Upper lobe of left lung (tissue), 6 donors: ENCODE measurements around the gene SORBS1. TPM values are rescaled to one million over a fixed set of nuclear protein-coding genes. Genes with fewer than 3 reads are reported as not detected.

Experiments used
- ATAC-seq, 2 donors: fragments of 200-7000 bp; cut with Tn5 transposase; one replicate each; pipeline ENCODE4 v1.9.1; 2022; ENCODE audit warnings: mild to moderate bottlenecking in 2 of 2, moderate library complexity in 2 of 2; ENCODE audit not compliant: low FRiP score in 2 of 2
- DNase-seq, 2 donors: peaks; one replicate each; pipeline ENCODE4 v3.0.0-alpha.2; 2019 to 2020
- H3K27ac ChIP-seq, 4 donors: fragments of 200-600 bp; sonication (generic); one replicate each; pipeline ENCODE4 v1.5.1; 2016 to 2019
- H3K27me3 ChIP-seq, 4 donors: fragments of 200-600 bp; sonication (generic); one replicate each; pipeline ENCODE4 v1.5.1; 2017 to 2019
- H3K36me3 ChIP-seq, 4 donors: fragments of 200-600 bp; sonication (generic); one replicate each; pipeline ENCODE4 v1.5.1; 2016 to 2019
- H3K4me1 ChIP-seq, 4 donors: fragments of 200-600 bp; sonication (generic); one replicate each; pipeline ENCODE4 v1.5.1; 2018 to 2019
- H3K4me3 ChIP-seq, 4 donors: fragments of 200-600 bp; sonication (generic); one replicate each; pipeline ENCODE4 v1.5.1; 2017 to 2019; ENCODE audit warnings: mild to moderate bottlenecking in 2 of 4, moderate library complexity in 1 of 4
- H3K9me3 ChIP-seq, 4 donors: fragments of 200-600 bp; sonication (generic); one replicate each; pipeline ENCODE4 v1.5.1; 2018 to 2019
- EP300 ChIP-seq, 4 donors: sonication (generic); formaldehyde crosslinking; IDR thresholded peaks; one replicate each; pipeline ENCODE4 v1.5.1; 2017; ENCODE audit warnings: antibody characterized with exemption in 4 of 4, control low read depth in 2 of 4
- POLR2A ChIP-seq, 4 donors: fragments of 450-650 bp; IDR thresholded peaks; one replicate each; pipeline ENCODE4 v1.5.1; 2016 to 2017; ENCODE audit warnings: antibody characterized with exemption in 4 of 4, mild to moderate bottlenecking in 2 of 4
- POLR2AphosphoS5 ChIP-seq, 2 donors: sonication (generic); formaldehyde crosslinking; IDR thresholded peaks; one replicate each; pipeline ENCODE4 v1.5.1; 2017; ENCODE audit warnings: antibody characterized with exemption in 2 of 2
- WGBS, 2 donors: methylation state at CpG; one replicate each; pipeline ENCODE4 v1.1.5; 2017 to 2018; 5-methylcytosine and 5-hydroxymethylcytosine counted together
- total RNA-seq, 6 donors: library from RNA; depleted of rRNA in 4 of 6; stranded (reverse); fragments of >200 nt in 4 of 6; gene quantifications; one replicate each; pipeline versions ENCODE4 v1.1.0 to v1.2.1, GENCODE V29; 2016 to 2021
- TF ChIP-seq, protein P1 (sequence below), 6 experiments: fragments of 450-650 bp in 4 of 6; fragments of 200-600 bp in 2 of 6; sonication (generic) in 2 of 6; IDR thresholded peaks; one replicate each; pipeline ENCODE4 v1.5.1; 2016 to 2019; ENCODE audit warnings: antibody characterized with exemption in 6 of 6
- donor health status: DM: no; HTN: no; CAD: no; lungs with moderate emphysema.
- donor health status: DM: no; HTN: yes; CAD: no; lungs with severe emphysema.

Gene SORBS1
- total RNA-seq, 6 donors from 2014 or later: 45.8 to 116 (median 71.7) TPM

DNA sequence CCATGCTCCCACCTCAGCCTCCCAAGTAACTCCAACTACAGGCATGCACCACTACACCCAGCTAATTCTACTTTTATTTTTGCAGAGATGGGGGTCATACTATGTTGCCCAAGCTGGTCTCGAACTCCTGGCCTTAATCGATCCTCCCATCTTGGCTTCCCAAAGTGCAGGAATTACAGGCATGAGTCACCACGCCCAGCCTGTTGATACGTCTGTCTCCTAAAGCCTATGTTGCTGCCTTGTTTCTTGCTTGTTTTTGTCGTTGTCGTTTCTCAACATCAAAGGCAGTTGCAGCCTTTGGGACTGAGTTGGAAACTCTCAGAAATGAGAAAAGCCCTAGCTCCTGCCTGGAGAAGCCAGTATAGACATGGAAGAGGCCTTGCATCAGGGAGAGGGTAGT lies 49.9 kb downstream of the SORBS1 start:
- WGBS, 2 donors: 71 to 82% methylated on average over 6 of the region's 6 CpGs
- H3K4me1 ChIP-seq: peaks cover 15 to 35% (median 30%) of the 10 kb centered on the region in 4 donors
- H3K9me3 ChIP-seq: no peaks in the 10 kb centered on the region
- no peak overlapping the region for H3K4me3 ChIP-seq
- no peak for DNase-seq
- no peak overlapping the region for H3K27ac ChIP-seq
- TF ChIP-seq EP300 (IDR thresholded peaks at IDR 0.05): no peak
- TF ChIP-seq, protein P1, sequence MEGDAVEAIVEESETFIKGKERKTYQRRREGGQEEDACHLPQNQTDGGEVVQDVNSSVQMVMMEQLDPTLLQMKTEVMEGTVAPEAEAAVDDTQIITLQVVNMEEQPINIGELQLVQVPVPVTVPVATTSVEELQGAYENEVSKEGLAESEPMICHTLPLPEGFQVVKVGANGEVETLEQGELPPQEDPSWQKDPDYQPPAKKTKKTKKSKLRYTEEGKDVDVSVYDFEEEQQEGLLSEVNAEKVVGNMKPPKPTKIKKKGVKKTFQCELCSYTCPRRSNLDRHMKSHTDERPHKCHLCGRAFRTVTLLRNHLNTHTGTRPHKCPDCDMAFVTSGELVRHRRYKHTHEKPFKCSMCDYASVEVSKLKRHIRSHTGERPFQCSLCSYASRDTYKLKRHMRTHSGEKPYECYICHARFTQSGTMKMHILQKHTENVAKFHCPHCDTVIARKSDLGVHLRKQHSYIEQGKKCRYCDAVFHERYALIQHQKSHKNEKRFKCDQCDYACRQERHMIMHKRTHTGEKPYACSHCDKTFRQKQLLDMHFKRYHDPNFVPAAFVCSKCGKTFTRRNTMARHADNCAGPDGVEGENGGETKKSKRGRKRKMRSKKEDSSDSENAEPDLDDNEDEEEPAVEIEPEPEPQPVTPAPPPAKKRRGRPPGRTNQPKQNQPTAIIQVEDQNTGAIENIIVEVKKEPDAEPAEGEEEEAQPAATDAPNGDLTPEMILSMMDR (IDR thresholded peaks at IDR 0.05): no peak
- no peak for TF ChIP-seq POLR2AphosphoS5 (IDR thresholded peaks at IDR 0.05)
- no peak for TF ChIP-seq POLR2A (IDR thresholded peaks at IDR 0.05)
- no peaks in the 10 kb centered on the region for H3K36me3 ChIP-seq
- ATAC-seq: no peak
- no peaks in the 10 kb centered on the region for H3K27me3 ChIP-seq

DNA sequence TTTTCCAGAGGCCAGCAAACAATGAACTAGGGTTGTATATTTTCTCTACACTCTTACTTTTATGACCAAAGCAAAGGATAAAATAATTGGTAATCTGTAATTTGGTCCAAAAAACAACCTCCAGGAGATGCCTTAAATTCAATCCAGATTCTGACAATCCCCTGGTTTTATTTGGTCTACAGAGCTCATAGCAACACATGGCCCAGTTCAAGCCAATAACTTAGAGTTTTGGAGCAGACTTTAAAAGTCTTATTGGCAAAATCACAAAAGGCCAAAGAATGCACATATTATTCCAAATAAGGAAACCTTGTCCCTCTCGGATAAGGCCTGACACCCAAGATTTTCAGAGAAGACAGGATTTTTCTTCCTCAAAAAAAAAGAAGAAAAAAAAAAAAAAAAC lies 51.9 kb downstream of the SORBS1 start:
- H3K36me3 ChIP-seq: no peaks in the 10 kb centered on the region
- H3K27me3 ChIP-seq: no peaks in the 10 kb centered on the region
- peak in 1 of 2 donors; percentile 20 for ATAC-seq
- peak overlapping the region; percentile 13 to 76 (median 20) for H3K27ac ChIP-seq
- no peak for TF ChIP-seq POLR2AphosphoS5 (IDR thresholded peaks at IDR 0.05)
- no peak for TF ChIP-seq EP300 (IDR thresholded peaks at IDR 0.05)
- no peak for TF ChIP-seq POLR2A (IDR thresholded peaks at IDR 0.05)
- TF ChIP-seq, protein P1 (IDR thresholded peaks at IDR 0.05): no peak
- no peak overlapping the region for H3K4me3 ChIP-seq
- H3K9me3 ChIP-seq: no peaks in the 10 kb centered on the region
- H3K4me1 ChIP-seq: peaks cover 21 to 43% (median 33%) of the 10 kb centered on the region in 4 donors
- WGBS, 2 donors: 34 to 80% methylated on average over 1 of the region's 1 CpG
- DNase-seq: no peak

DNA sequence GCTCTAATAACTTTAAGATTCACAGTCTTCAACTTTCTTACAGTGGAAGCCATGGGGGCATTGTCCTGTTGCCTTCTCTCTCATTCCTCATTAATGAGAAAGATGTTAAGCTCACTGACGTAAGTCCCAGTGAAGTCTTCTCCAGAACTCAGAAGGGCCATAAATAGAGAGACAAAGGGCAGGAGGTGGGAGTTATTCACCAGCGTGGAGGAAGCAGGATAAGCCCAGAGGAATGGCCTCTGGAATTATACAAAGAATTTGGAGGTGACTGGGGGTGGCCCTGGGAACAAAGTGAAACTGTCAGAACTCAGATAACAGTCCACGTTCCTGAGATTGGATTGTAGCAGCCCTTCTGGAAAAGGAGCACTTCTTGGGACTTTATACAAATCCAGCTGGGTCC lies 52.4 kb downstream of the SORBS1 start:
- Histone ChIP-seq H3K27me3 (no peaks in the 10 kb centered on the region), H3K4me1 (peaks cover 19 to 42% (median 30%) of the 10 kb centered on the region in 4 donors), H3K4me3 (no peak overlapping the region), H3K27ac (peak overlapping the region; percentile 13 to 76 (median 20)), H3K9me3 (no peaks in the 10 kb centered on the region), H3K36me3 (no peaks in the 10 kb centered on the region)
- TF ChIP-seq, protein P1 (IDR thresholded peaks at IDR 0.05): no peak
- TF ChIP-seq EP300 (IDR thresholded peaks at IDR 0.05) (no peak), POLR2A (IDR thresholded peaks at IDR 0.05) (no peak), POLR2AphosphoS5 (IDR thresholded peaks at IDR 0.05) (no peak)
- WGBS, 2 donors: 43 to 57% methylated on average over 3 of the region's 3 CpGs
- DNase-seq (no peak), ATAC-seq (peak in 1 of 2 donors; percentile 47)

DNA sequence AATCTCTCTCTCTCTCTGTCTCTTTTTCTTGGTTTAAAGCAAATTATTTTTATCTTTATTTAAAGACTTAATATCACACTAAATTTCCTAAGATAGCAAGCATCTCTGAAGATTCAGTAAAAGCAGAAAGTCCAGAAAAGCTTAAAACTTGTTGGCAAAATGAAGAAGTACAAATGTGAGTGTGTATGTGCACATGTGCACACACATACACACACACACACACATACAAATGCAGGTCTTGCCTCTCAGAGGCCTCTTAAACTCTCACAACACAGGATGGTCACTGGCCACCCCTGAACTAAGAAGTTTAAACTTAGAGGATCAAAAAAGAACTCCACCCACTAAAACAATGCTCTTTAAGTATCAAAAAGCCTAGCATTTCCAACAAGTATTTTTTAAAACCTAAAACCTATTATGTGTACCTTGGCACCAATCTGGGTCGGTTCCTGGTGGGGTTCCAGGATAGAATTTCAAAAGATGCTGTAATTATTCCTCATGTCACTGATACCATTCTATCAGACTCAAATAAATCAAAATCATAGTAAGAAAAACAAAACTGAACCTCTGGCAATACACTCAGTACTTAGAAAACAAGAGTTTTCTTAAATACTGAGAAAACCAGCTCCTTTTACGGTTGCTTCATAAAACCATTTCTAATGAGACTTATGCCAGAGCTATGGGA lies 55.0 kb downstream of the SORBS1 start:
- 50 to 60% methylated on average over 2 of the region's 2 CpGs for WGBS, 2 donors
- no peaks in the 10 kb centered on the region for H3K36me3 ChIP-seq
- DNase-seq: no peak
- H3K27me3 ChIP-seq: no peaks in the 10 kb centered on the region
- H3K9me3 ChIP-seq: no peaks in the 10 kb centered on the region
- H3K4me1 ChIP-seq: peaks cover 20 to 48% (median 30%) of the 10 kb centered on the region in 4 donors
- no peak overlapping the region for H3K4me3 ChIP-seq
- TF ChIP-seq POLR2A (IDR thresholded peaks at IDR 0.05): no peak
- TF ChIP-seq EP300 (IDR thresholded peaks at IDR 0.05): no peak
- TF ChIP-seq POLR2AphosphoS5 (IDR thresholded peaks at IDR 0.05): no peak
- TF ChIP-seq, protein P1 (IDR thresholded peaks at IDR 0.05): no peak
- peak overlapping the region in 1 of 4 donors; percentile 4 for H3K27ac ChIP-seq
- no peak for ATAC-seq

DNA sequence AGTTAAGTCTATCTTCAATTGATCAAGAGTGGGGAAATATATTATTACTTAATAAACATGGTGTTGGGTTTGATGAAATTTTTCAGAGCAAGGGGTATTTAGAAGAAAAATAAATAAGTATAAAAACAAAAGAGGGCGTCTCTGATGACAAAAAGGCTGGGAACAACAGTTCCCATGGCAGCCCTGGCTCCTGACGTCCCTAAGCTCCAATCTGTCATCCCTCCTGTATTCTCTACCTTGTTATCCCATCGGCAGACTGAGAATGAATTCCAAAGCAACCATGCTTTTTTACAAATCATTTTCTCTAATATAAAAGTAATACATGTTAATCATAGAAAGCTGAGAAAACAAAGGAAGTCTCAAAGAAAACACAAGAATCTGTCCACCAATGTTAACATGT lies 55.5 kb downstream of the SORBS1 start:
- Histone ChIP-seq H3K27ac (peak overlapping the region in 1 of 4 donors; percentile 4), H3K27me3 (no peaks in the 10 kb centered on the region), H3K9me3 (no peaks in the 10 kb centered on the region), H3K36me3 (no peaks in the 10 kb centered on the region), H3K4me3 (no peak overlapping the region), H3K4me1 (peaks cover 23 to 48% (median 35%) of the 10 kb centered on the region in 4 donors)
- ATAC-seq: no peak
- no peak for DNase-seq
- 63 to 66% methylated on average over 3 of the region's 3 CpGs for WGBS, 2 donors
- TF ChIP-seq POLR2A (IDR thresholded peaks at IDR 0.05): no peak
- TF ChIP-seq, protein P1 (IDR thresholded peaks at IDR 0.05): no peak
- TF ChIP-seq POLR2AphosphoS5 (IDR thresholded peaks at IDR 0.05): no peak
- TF ChIP-seq EP300 (IDR thresholded peaks at IDR 0.05): no peak
